K562 (cell line): Measurements from ENCODE around the gene CROCC2. TPM values are rescaled to one million over a fixed set of nuclear protein-coding genes. Genes with fewer than 3 reads are reported as not detected.

Source experiments
- ATAC-seq: fragments of 200-7000 bp; cut with Tn5 transposase; 3 replicates; pipeline ENCODE4 v1.9.1; 2020; ENCODE audit warnings: moderate library complexity
- BruUV-seq: library from RNA; stranded (reverse); fragments of 400-500 nt; replicated peaks from 2 replicates; lab custom pipeline; 2021; lab: Mats Ljungman, UMichigan
- CTCF ChIA-PET: fragments of 300-600 bp; formaldehyde crosslinking; extraction: SDS; loops from one replicate; lab custom pipeline; 2021; ENCODE audit warnings: low intra/inter-chr PET ratio; lab: Yijun Ruan, JAX
- POLR2A ChIA-PET: fragments of 300-600, 350-650 bp; sonication (Branson Sonifier 250); formaldehyde crosslinking; extraction: SDS; loops from one replicate; lab custom pipeline; 2021; ENCODE audit warnings: antibody characterized with exemption, inconsistent platforms; lab: Yijun Ruan, JAX
- DNase-seq, 4 experiments: peaks; one replicate each; pipeline versions ENCODE4 v3.0.0 to v3.0.0-alpha.2; 2011 to 2018; ENCODE audit warnings: low spot score in 3 of 4, mixed read lengths in 3 of 4; ENCODE audit errors: extremely low read depth in 1 of 4
- FAIRE-seq: peaks from 2 replicates; lab custom pipeline; 2011; peaks lifted over from hg19 to GRCh38; lab: Jason Lieb, UNC
- H2AFZ ChIP-seq: 2 replicates; pipeline ENCODE4 v1.6.0; 2011; ENCODE audit warnings: low read depth, low read length, control low read depth, inconsistent platforms
- H3K27ac ChIP-seq: fragments of 200-600 bp; 3 replicates; pipeline ENCODE4 v1.8.0; 2011; ENCODE audit warnings: low read depth, mild to moderate bottlenecking, control low read depth, inconsistent platforms, low read length, moderate library complexity, mixed read lengths; ENCODE audit errors: extremely low read depth
- H3K27me3 ChIP-seq, 2 experiments: fragments of 300-600 bp in 1 of 2; 2 replicates in 1 of 2; 3 replicates in 1 of 2; pipeline versions ENCODE4 v1.6.0 to v1.8.0; 2011; ENCODE audit warnings: inconsistent platforms in 2 of 2, low read length in 2 of 2, mild to moderate bottlenecking in 1 of 2, mixed read lengths in 1 of 2, moderate library complexity in 1 of 2; ENCODE audit not compliant: control insufficient read depth in 2 of 2, insufficient read depth in 2 of 2
- H3K36me3 ChIP-seq: fragments of 300-600 bp; 3 replicates; pipeline ENCODE4 v1.8.0; 2011; ENCODE audit warnings: mild to moderate bottlenecking, low read length, inconsistent platforms; ENCODE audit not compliant: control insufficient read depth, insufficient read depth
- H3K4me1 ChIP-seq, 2 experiments: fragments of 200-600 bp in 1 of 2; replicated peaks in 1 of 2; 2 replicates in 1 of 2; 3 replicates in 1 of 2; pipeline versions ENCODE4 v1.5.1 to v1.8.0; 2011; ENCODE audit warnings: inconsistent platforms in 2 of 2, low read length in 2 of 2, mild to moderate bottlenecking in 1 of 2, mixed read lengths in 1 of 2, moderate library complexity in 1 of 2; ENCODE audit not compliant: control insufficient read depth in 2 of 2, insufficient read depth in 2 of 2
- H3K4me2 ChIP-seq: 2 replicates; pipeline ENCODE4 v1.6.1; 2011; ENCODE audit warnings: low read length, control low read depth, inconsistent platforms, mixed read lengths; ENCODE audit not compliant: insufficient read depth
- H3K4me3 ChIP-seq: fragments of 200-600 bp; sonication (generic), shearing (Covaris generic); 2 replicates; pipeline ENCODE4 v1.5.1; 2016; ENCODE audit warnings: control low read depth, inconsistent platforms
- H3K79me2 ChIP-seq: fragments of 200-600 bp; 3 replicates; pipeline ENCODE4 v1.8.0; 2011; ENCODE audit warnings: low read length, inconsistent platforms; ENCODE audit not compliant: control insufficient read depth, insufficient read depth
- H3K9ac ChIP-seq, 2 experiments: 2 replicates each; pipeline versions ENCODE4 v1.6.0 to v1.6.1; 2011; ENCODE audit warnings: low read depth in 2 of 2, low read length in 2 of 2, control low read depth in 1 of 2, inconsistent platforms in 1 of 2, mild to moderate bottlenecking in 1 of 2, mixed read lengths in 1 of 2; ENCODE audit not compliant: insufficient read depth in 1 of 2
- H3K9me1 ChIP-seq: one replicate; pipeline ENCODE4 v1.6.0; 2011; ENCODE audit warnings: inconsistent platforms, mild to moderate bottlenecking, low read length, moderate library complexity; ENCODE audit not compliant: control insufficient read depth, insufficient read depth
- H3K9me3 ChIP-seq: replicated peaks from 2 replicates; pipeline ENCODE4 v1.5.1; 2011; ENCODE audit warnings: low read depth, low read length, inconsistent platforms; ENCODE audit not compliant: control insufficient read depth, insufficient read depth
- H4K20me1 ChIP-seq: replicated peaks from 2 replicates; pipeline ENCODE4 v1.6.1; 2011; ENCODE audit warnings: low read length, inconsistent platforms, mixed read lengths; ENCODE audit not compliant: control insufficient read depth, insufficient read depth
- ADNP ChIP-seq: fragments of 200-800 bp; sonication (Bioruptor generic); IDR thresholded peaks from 2 replicates; pipeline ENCODE4 v1.6.1; 2016; ENCODE audit warnings: missing genetic modification characterization, missing compliant biosample characterization
- BRF1 ChIP-seq: IDR thresholded peaks from 3 replicates; pipeline ENCODE4 v1.6.1; 2011; ENCODE audit warnings: borderline replicate concordance, mild to moderate bottlenecking; ENCODE audit not compliant: insufficient read length; ENCODE audit errors: extremely low read depth
- C11orf30 ChIP-seq: fragments of 450-650 bp; IDR thresholded peaks from 2 replicates; pipeline ENCODE4 v1.6.1; 2016; ENCODE audit warnings: low read depth, mild to moderate bottlenecking
- CBX1 ChIP-seq: sonication (generic); IDR thresholded peaks from 2 replicates; pipeline ENCODE4 v1.6.1; 2016; ENCODE audit warnings: antibody characterized with exemption, low read depth, mild to moderate bottlenecking
- KLF6 ChIP-seq: fragments of 250-450 bp; sonication (Bioruptor Pico); IDR thresholded peaks from 2 replicates; pipeline ENCODE4 v1.4.0; 2020; ENCODE audit warnings: mild to moderate bottlenecking, moderate library complexity, borderline replicate concordance
- MAFF ChIP-seq: IDR thresholded peaks from 2 replicates; pipeline ENCODE4 v1.6.1; 2012; ENCODE audit warnings: low read length, improper control_type of control experiment
- MNT ChIP-seq, 2 experiments: fragments of 450-650 bp; conservative IDR thresholded peaks; 2 replicates each; pipeline ENCODE4 v1.6.1; 2017; ENCODE audit warnings: mild to moderate bottlenecking in 2 of 2, moderate library complexity in 2 of 2
- MYC ChIP-seq, 2 experiments: fragments of 250-450 bp in 1 of 2; sonication (Bioruptor Pico) in 1 of 2; IDR thresholded peaks; 2 replicates each; pipeline versions ENCODE4 v1.5.1 to v1.6.1; 2012 to 2021; ENCODE audit warnings: low read depth in 2 of 2, borderline replicate concordance in 1 of 2, improper control_type of control experiment in 1 of 2, low read length in 1 of 2, mild to moderate bottlenecking in 1 of 2, moderate library complexity in 1 of 2
- PRPF4 ChIP-seq: fragments of 200-400 bp; formaldehyde crosslinking; IDR thresholded peaks from one replicate; pipeline ENCODE4 v1.6.1; 2017; ENCODE audit warnings: low read length, low read depth, mild to moderate bottlenecking; ENCODE audit not compliant: insufficient read depth, poor library complexity, severe bottlenecking
- WHSC1 ChIP-seq: IDR thresholded peaks from one replicate; pipeline ENCODE4 v1.6.1; 2012; ENCODE audit warnings: low read length, control low read depth, inconsistent platforms
- ZBED1 ChIP-seq: IDR thresholded peaks from 2 replicates; pipeline ENCODE4 v1.6.1; 2014
- ZNF133 ChIP-seq: fragments of 250-450 bp; sonication (Bioruptor Pico); IDR thresholded peaks from 2 replicates; pipeline ENCODE4 v1.4.0; 2020; ENCODE audit warnings: mild to moderate bottlenecking
- ZNF263 ChIP-seq: sonication (generic); formaldehyde crosslinking; IDR thresholded peaks from 2 replicates; pipeline ENCODE4 v1.8.0; 2022; ENCODE audit warnings: mild to moderate bottlenecking, missing genetic modification reagents, borderline replicate concordance
- whole genome bisulfite sequencing: fragments of 100-300 bp; shearing (Covaris generic); methylation state at CpG from one replicate; pipeline ENCODE4 v1.1.6; 2016; ENCODE audit warnings: low coverage, mixed read lengths; ENCODE audit not compliant: insufficient coverage; ENCODE audit errors: missing lambda C conversion rate; 5-methylcytosine and 5-hydroxymethylcytosine counted together
- in situ Hi-C: fragments of 300-500 bp; cut with MboI; formaldehyde crosslinking; loops from 4 replicates; pipeline ENCODE4 v1.15.0; 2018; ENCODE audit warnings: inconsistent platforms, mixed read lengths
- intact Hi-C: fragments of 100-400 bp; cut with micrococcal nuclease; formaldehyde crosslinking; loops from 2 replicates; pipeline ENCODE4 v1.14.2; 2022
- polyA plus RNA-seq, 8 experiments: library from polyadenylated mRNA; depleted of rRNA in 4 of 8; stranded (reverse) in 5 of 8; unstranded in 3 of 8; fragments of >200 nt; fragmentation: Nextera tagmentation in 2 of 8; fragmentation: Illumina TruSeq in 1 of 8; extraction: Ambion mirVana in 2 of 8; extraction: Trizol in 1 of 8; gene quantifications; 2 replicates each; pipeline versions ENCODE4 v1.2.1 to v1.2.3, GENCODE V29; 2011 to 2014; ENCODE audit warnings: inconsistent platforms in 1 of 8, missing spikeins in 1 of 8
- total RNA-seq, 7 experiments: library from RNA; depleted of rRNA in 6 of 7; stranded (reverse); fragments of >200 nt in 6 of 7; fragmentation: Illumina TruSeq in 2 of 7; extraction: Trizol in 2 of 7; gene quantifications; 2 replicates each; pipeline versions ENCODE4 v1.2.1 to v1.2.3, GENCODE V29; 2011 to 2021; ENCODE audit warnings: low replicate concordance in 1 of 7

Gene CROCC2
- total and polyA plus RNA-seq, 9 of the 15 experiments (the other 6 are each of a cell fraction or from before 2014, with no cell fraction given): not detected

GRCh38 chr2:240972201-240972600 is 66.1 kb downstream of the CROCC2 start:
- FAIRE-seq (no peak), ATAC-seq (no peak), DNase-seq (no peak)
- Histone ChIP-seq H3K4me2 (no peak overlapping the region), H2AFZ (no peak overlapping the region), H3K79me2 (no peaks in the 10 kb centered on the region), H3K27ac (no peak overlapping the region), H3K9me3 (no peaks in the 10 kb centered on the region), H3K4me1 (no peaks in the 10 kb centered on the region), H3K4me3 (no peak overlapping the region), H3K27me3 (peaks cover 3 to 24% of the 10 kb centered on the region in 2 experiments; a peak in 2 of 5 replicates), H3K36me3 (no peaks in the 10 kb centered on the region), H3K9ac (no peak overlapping the region), H4K20me1 (no peaks in the 10 kb centered on the region), H3K9me1 (no peaks in the 10 kb centered on the region)
- intact Hi-C loops: no loop called here
- ChIA-PET CTCF (no interaction called here), POLR2A (no interaction called here)
- TF ChIP-seq MAFF (no peak), ZNF263 (CRISPR knock-in tag) (no peak), ZNF133 (CRISPR knock-in tag) (no peak), ADNP (tag) (no peak), KLF6 (no peak), MNT (conservative IDR thresholded peaks at IDR 0.05) (no peak), PRPF4 (no peak), BRF1 (no peak), MYC (IDR thresholded peaks at IDR 0.05; ENCODE audit: low read depth, low read length) (no peak), MYC (CRISPR knock-in tag; IDR thresholded peaks at IDR 0.05; ENCODE audit: borderline replicate concordance, low read depth) (no peak), CBX1 (no peak), C11orf30 (no peak), WHSC1 (no peak), ZBED1 (no peak)
- in situ Hi-C loops: no loop called here
- no TSS peak for BruUV-seq
- 7% methylated on average over 3 of the region's 11 CpGs for WGBS
